PC-9 (cell line): Measurements from ENCODE around the gene TMEM273. TPM values are rescaled to one million over a fixed set of nuclear protein-coding genes. Genes with fewer than 3 reads are reported as not detected.

Experiments used
- BruUV-seq: library from RNA; stranded (reverse); fragments of 400-500 nt; replicated peaks from 2 replicates; lab custom pipeline; 2021; lab: Mats Ljungman, UMichigan
- CTCF ChIA-PET: fragments of 300-600 bp; sonication (Branson Sonifier 250); formaldehyde crosslinking; loops from one replicate; lab custom pipeline; 2022; ENCODE audit warnings: antibody characterized with exemption; lab: Charles Lee
- POLR2A ChIA-PET: fragments of 300-600 bp; sonication (Branson Sonifier 250); formaldehyde crosslinking; loops from one replicate; lab custom pipeline; 2022; ENCODE audit warnings: antibody characterized with exemption; ENCODE audit not compliant: unreplicated experiment; lab: Charles Lee
- DNase-seq, 2 experiments: peaks; one replicate each; pipeline versions ENCODE4 v3.0.0 to v3.0.0-alpha.2; 2015 to 2022; ENCODE audit warnings: mixed read lengths in 1 of 2
- H2AFZ ChIP-seq: fragments of 200-600 bp; sonication (generic); 2 replicates; pipeline ENCODE4 v1.8.1; 2017; ENCODE audit warnings: antibody characterized with exemption
- H3F3A ChIP-seq: fragments of 200-600 bp; sonication (generic); 2 replicates; pipeline ENCODE4 v1.8.1; 2017; ENCODE audit warnings: antibody characterized with exemption, mild to moderate bottlenecking, low read depth; ENCODE audit not compliant: insufficient read depth
- H3K27ac ChIP-seq: fragments of 200-600 bp; sonication (generic); 2 replicates; pipeline ENCODE4 v1.6.1; 2016; ENCODE audit warnings: mixed run types
- H3K27me3 ChIP-seq: fragments of 200-600 bp; sonication (generic); 2 replicates; pipeline ENCODE4 v1.6.1; 2016; ENCODE audit warnings: low read depth, mixed run types; ENCODE audit not compliant: insufficient read depth
- H3K36me3 ChIP-seq: fragments of 200-600 bp; sonication (generic); 2 replicates; pipeline ENCODE4 v1.6.1; 2016; ENCODE audit warnings: low read depth, mixed run types
- H3K4me1 ChIP-seq: fragments of 200-600 bp; sonication (generic); replicated peaks from 2 replicates; pipeline ENCODE4 v1.6.1; 2016; ENCODE audit warnings: mixed run types; ENCODE audit not compliant: insufficient read depth
- H3K4me2 ChIP-seq: fragments of 200-600 bp; sonication (generic); 2 replicates; pipeline ENCODE4 v1.6.1; 2017; ENCODE audit warnings: mixed run types
- H3K4me3 ChIP-seq: fragments of 200-600 bp; sonication (generic); 2 replicates; pipeline ENCODE4 v1.6.1; 2016; ENCODE audit warnings: mixed run types
- H3K79me2 ChIP-seq: fragments of 200-600 bp; sonication (generic); 2 replicates; pipeline ENCODE4 v1.6.1; 2017; ENCODE audit warnings: low read depth, mixed run types
- H3K9me2 ChIP-seq: fragments of 200-600 bp; sonication (generic); 2 replicates; pipeline ENCODE4 v1.8.1; 2017; ENCODE audit warnings: mild to moderate bottlenecking; ENCODE audit not compliant: insufficient read depth
- H3K9me3 ChIP-seq: fragments of 200-600 bp; sonication (generic); 2 replicates; pipeline ENCODE4 v1.8.1; 2016; ENCODE audit warnings: low read depth; ENCODE audit not compliant: insufficient read depth
- H4K20me1 ChIP-seq: fragments of 200-600 bp; sonication (generic); 2 replicates; pipeline ENCODE4 v1.8.1; 2017; ENCODE audit not compliant: insufficient read depth
- EZH2 ChIP-seq: fragments of 200-600 bp; sonication (generic); IDR thresholded peaks from 2 replicates; pipeline ENCODE4 v1.8.0; 2017; ENCODE audit warnings: antibody characterized with exemption, low read depth
- intact Hi-C: fragments of 100-400 bp; cut with micrococcal nuclease; formaldehyde crosslinking; loops from one replicate; pipeline ENCODE4 v1.10.0; 2022; ENCODE audit not compliant: unreplicated experiment
- total RNA-seq: library from RNA; stranded (reverse); gene quantifications from 2 replicates; pipeline ENCODE4 v1.2.3, GENCODE V29; 2021
- TF ChIP-seq, protein P1 (sequence below): fragments of 200-600 bp; sonication (generic); conservative IDR thresholded peaks from 2 replicates; pipeline ENCODE4 v1.6.1; 2017; ENCODE audit warnings: mixed run types, antibody characterized with exemption, mild to moderate bottlenecking, moderate library complexity

TMEM273 gene
- total RNA-seq, 1 experiment from 2014 or later = 0.26 TPM

DNA sequence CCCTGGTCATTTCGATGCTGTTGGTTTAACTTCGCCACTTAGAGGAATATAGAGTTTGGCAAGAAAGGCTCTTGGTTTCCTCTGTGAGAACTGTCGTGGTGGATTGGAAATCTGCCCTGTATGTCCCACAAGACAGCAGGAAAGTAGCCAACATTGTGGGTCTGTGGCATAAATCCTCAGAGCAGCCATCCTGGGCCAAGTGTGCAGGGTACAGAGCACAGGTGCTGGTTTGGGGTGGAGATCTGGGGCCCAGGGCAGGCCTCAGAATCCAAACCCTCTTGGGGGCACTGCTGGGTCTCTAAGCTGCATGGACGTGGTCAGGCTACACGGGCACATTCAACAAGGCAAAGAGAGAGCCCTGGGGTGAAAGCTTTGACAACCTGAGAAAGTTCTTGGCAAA is 39.2 kb upstream of the TMEM273 start:
- CTCF ChIA-PET = no interaction called here
- Histone ChIP-seq H3F3A (no peaks in the 10 kb centered on the region), H3K9me3 (no peaks in the 10 kb centered on the region), H3K36me3 (no peaks in the 10 kb centered on the region), H3K27me3 (no peaks in the 10 kb centered on the region), H3K27ac (no peak overlapping the region), H3K4me1 (no peaks in the 10 kb centered on the region), H3K4me2 (no peak overlapping the region), H4K20me1 (no peaks in the 10 kb centered on the region), H3K9me2 (no peaks in the 10 kb centered on the region), H3K4me3 (no peak overlapping the region), H3K79me2 (no peaks in the 10 kb centered on the region), H2AFZ (no peak overlapping the region)
- TF ChIP-seq, protein P1, sequence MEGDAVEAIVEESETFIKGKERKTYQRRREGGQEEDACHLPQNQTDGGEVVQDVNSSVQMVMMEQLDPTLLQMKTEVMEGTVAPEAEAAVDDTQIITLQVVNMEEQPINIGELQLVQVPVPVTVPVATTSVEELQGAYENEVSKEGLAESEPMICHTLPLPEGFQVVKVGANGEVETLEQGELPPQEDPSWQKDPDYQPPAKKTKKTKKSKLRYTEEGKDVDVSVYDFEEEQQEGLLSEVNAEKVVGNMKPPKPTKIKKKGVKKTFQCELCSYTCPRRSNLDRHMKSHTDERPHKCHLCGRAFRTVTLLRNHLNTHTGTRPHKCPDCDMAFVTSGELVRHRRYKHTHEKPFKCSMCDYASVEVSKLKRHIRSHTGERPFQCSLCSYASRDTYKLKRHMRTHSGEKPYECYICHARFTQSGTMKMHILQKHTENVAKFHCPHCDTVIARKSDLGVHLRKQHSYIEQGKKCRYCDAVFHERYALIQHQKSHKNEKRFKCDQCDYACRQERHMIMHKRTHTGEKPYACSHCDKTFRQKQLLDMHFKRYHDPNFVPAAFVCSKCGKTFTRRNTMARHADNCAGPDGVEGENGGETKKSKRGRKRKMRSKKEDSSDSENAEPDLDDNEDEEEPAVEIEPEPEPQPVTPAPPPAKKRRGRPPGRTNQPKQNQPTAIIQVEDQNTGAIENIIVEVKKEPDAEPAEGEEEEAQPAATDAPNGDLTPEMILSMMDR = no peak
- no peak for TF ChIP-seq EZH2
- no peak for DNase-seq
- intact Hi-C loops = no loop called here
- no TSS peak for BruUV-seq
- POLR2A ChIA-PET = no interaction called here

DNA sequence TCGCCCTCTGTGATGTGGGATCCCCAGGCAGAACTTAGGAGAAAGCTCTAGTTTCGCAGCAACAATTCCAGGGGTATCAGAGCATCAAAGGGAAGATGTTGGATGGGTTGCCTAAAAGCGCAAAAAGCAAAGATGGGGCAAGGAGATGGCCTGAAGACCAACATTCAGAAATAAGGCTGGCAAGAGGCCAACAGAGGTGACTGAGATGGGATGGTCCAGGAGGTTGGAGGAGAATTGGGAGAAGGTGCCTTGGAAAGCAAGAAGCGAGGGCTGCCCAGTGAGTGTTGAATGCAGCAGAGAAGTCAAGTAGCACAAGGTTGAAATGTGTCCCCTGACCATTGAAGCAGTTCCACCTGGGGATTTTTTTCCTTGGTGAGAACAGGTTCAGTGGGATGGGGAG is 38.4 kb upstream of the TMEM273 start:
- no peaks in the 10 kb centered on the region for H3F3A ChIP-seq
- no peaks in the 10 kb centered on the region for H3K36me3 ChIP-seq
- H3K9me3 ChIP-seq = no peaks in the 10 kb centered on the region
- H2AFZ ChIP-seq = no peak overlapping the region
- no peaks in the 10 kb centered on the region for H4K20me1 ChIP-seq
- intact Hi-C loops = no loop called here
- H3K4me2 ChIP-seq = no peak overlapping the region
- ChIA-PET CTCF (no interaction called here), POLR2A (no interaction called here)
- no peak overlapping the region for H3K4me3 ChIP-seq
- BruUV-seq = no TSS peak
- no peaks in the 10 kb centered on the region for H3K9me2 ChIP-seq
- H3K4me1 ChIP-seq = no peaks in the 10 kb centered on the region
- no peaks in the 10 kb centered on the region for H3K27me3 ChIP-seq
- DNase-seq = no peak
- H3K79me2 ChIP-seq = no peaks in the 10 kb centered on the region
- no peak for TF ChIP-seq EZH2
- TF ChIP-seq, protein P1 = no peak
- H3K27ac ChIP-seq = no peak overlapping the region

DNA sequence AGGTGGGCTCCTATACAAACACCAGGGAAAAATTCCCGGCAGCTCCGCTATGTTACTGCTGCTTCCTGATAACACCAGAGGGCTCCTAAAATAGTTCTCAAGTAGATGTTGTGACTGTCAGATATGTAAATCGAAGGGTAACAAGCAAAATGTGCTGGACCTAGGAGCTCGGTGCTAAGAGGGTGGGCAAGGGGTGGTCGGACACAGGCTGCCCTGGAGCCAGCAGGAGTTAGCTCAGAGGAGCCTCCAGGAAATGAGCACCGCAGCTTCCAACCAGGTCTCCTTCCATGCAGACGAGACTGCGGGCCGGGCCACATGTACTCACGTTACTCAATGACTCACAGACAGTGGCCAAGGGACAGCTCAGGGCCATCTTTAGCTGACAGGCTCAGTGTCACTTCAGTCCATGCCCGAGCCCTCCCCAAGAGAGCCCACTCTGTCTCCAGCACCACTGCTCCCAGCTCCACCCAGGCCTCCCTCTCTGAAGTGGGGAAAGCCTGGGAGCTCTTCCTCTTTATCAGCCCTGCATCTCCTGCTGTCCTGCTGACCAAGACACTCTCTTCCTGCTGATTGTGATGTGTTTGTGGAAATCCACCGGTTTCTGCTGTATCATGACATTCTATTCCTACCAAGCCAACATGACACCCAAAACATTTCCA is 37.2 kb upstream of the TMEM273 start:
- no TSS peak for BruUV-seq
- no peak overlapping the region for H2AFZ ChIP-seq
- no peaks in the 10 kb centered on the region for H3K79me2 ChIP-seq
- intact Hi-C loops = no loop called here
- no peak overlapping the region for H3K4me2 ChIP-seq
- DNase-seq = no peak
- POLR2A ChIA-PET = no interaction called here
- H3K4me1 ChIP-seq = no peaks in the 10 kb centered on the region
- CTCF ChIA-PET = no interaction called here
- 0 out of 2 replicates have a peak, but pooled peaks cover under 1% of the 10 kb centered on the region for H3K27me3 ChIP-seq
- H4K20me1 ChIP-seq = no peaks in the 10 kb centered on the region
- no peaks in the 10 kb centered on the region for H3K9me2 ChIP-seq
- TF ChIP-seq EZH2 = no peak
- TF ChIP-seq, protein P1 = no peak
- H3K27ac ChIP-seq = no peak overlapping the region
- no peaks in the 10 kb centered on the region for H3K36me3 ChIP-seq
- H3K9me3 ChIP-seq = no peaks in the 10 kb centered on the region
- no peak overlapping the region for H3K4me3 ChIP-seq
- H3F3A ChIP-seq = no peaks in the 10 kb centered on the region
